Left lung (tissue), 10 donors: Measurements from ENCODE around the gene LAMA4. TPM values are rescaled to one million over a fixed set of nuclear protein-coding genes. Genes with fewer than 3 reads are reported as not detected.

Experiments used
- ATAC-seq: fragments of 200-7000 bp; cut with Tn5 transposase; one replicate; pipeline ENCODE4 v1.9.1; 2020; ENCODE audit warnings: moderate library complexity
- DNase-seq, 4 donors: peaks; one replicate each; pipeline ENCODE4 v3.0.0-alpha.2; 2013 to 2020
- H3K27ac ChIP-seq, 2 donors: fragments of 200-600 bp; sonication (generic) in 1 of 2; one replicate each; pipeline versions ENCODE4 v1.5.0 to v1.8.0; 2020 to 2021
- H3K27me3 ChIP-seq, 2 donors: fragments of 200-600 bp; sonication (generic) in 1 of 2; one replicate each; pipeline versions ENCODE4 v1.5.0 to v1.8.0; 2020 to 2021
- H3K36me3 ChIP-seq, 2 donors: fragments of 200-600 bp; sonication (generic) in 1 of 2; one replicate each; pipeline versions ENCODE4 v1.5.0 to v1.8.0; 2020 to 2021
- H3K4me1 ChIP-seq, 2 donors: fragments of 200-600 bp; one replicate each; pipeline ENCODE4 v1.8.0; 2021
- H3K4me3 ChIP-seq, 2 donors: fragments of 200-600 bp; sonication (generic) in 1 of 2; one replicate each; pipeline versions ENCODE4 v1.5.0 to v1.8.0; 2020 to 2021; ENCODE audit warnings: mild to moderate bottlenecking in 1 of 2
- H3K9me3 ChIP-seq, 2 donors: fragments of 200-600 bp; sonication (generic) in 1 of 2; one replicate each; pipeline versions ENCODE4 v1.5.0 to v1.8.0; 2020 to 2021
- intact Hi-C, 2 donors: fragments of 100-400 bp; cut with DNase I; formaldehyde crosslinking; loops; one replicate each; pipeline versions ENCODE4 v1.11.2 to v1.14.2; 2022
- polyA plus RNA-seq, 6 donors: library from polyadenylated mRNA; unstranded; fragments of 120-200 nt; gene quantifications; one replicate each; pipeline ENCODE4 v1.2.1, GENCODE V29; 2013; ENCODE audit not compliant: insufficient read length in 6 of 6
- total RNA-seq, 2 donors: library from RNA; stranded (reverse); fragmentation: NEBNext Ultra II Directional; extraction: Animal tissue kit (Norgen Biotek cat#: 25700); gene quantifications; one replicate each; pipeline ENCODE4 v1.2.1, GENCODE V29; 2021
- TF ChIP-seq, protein P1 (sequence below), 2 donors: fragments of 200-600 bp; sonication (generic) in 1 of 2; IDR thresholded peaks; one replicate each; pipeline versions ENCODE4 v1.5.0 to v1.8.0; 2021; ENCODE audit warnings: antibody characterized with exemption in 2 of 2
- donor health status: DM: no; HTN: yes; CAD: no.
- donor health status: DM: no; HTN: no; CAD: no.

The LAMA4 gene
- total and polyA plus RNA-seq, 8 donors: 87.5 to 258 (median 216) TPM

DNA sequence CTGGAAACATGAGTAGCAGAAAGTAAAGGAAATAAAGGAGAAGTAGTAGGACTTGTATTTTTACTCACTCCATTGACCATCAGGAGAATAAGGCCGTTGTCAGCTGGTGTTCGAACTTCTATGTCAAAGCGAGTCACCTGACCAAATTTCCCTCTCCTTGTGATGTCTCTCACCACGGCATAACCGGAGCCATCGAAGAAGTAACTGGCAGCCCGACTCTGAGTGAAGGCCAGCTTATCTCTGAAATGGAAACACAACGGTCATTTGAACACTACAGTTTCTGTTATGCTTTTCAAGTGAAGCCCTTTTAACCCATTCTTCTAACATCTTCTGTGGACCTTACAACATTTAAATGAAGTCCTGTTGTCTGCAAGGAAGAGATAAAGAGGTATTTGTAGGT, 115.3 kb downstream of the LAMA4 start:
- peaks cover 0 to 7% of the 10 kb centered on the region in 2 donors for H3K36me3 ChIP-seq
- TF ChIP-seq, protein P1, sequence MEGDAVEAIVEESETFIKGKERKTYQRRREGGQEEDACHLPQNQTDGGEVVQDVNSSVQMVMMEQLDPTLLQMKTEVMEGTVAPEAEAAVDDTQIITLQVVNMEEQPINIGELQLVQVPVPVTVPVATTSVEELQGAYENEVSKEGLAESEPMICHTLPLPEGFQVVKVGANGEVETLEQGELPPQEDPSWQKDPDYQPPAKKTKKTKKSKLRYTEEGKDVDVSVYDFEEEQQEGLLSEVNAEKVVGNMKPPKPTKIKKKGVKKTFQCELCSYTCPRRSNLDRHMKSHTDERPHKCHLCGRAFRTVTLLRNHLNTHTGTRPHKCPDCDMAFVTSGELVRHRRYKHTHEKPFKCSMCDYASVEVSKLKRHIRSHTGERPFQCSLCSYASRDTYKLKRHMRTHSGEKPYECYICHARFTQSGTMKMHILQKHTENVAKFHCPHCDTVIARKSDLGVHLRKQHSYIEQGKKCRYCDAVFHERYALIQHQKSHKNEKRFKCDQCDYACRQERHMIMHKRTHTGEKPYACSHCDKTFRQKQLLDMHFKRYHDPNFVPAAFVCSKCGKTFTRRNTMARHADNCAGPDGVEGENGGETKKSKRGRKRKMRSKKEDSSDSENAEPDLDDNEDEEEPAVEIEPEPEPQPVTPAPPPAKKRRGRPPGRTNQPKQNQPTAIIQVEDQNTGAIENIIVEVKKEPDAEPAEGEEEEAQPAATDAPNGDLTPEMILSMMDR (IDR thresholded peaks at IDR 0.05): no peak
- intact Hi-C loops: no loop called here
- H3K9me3 ChIP-seq: no peaks in the 10 kb centered on the region
- ATAC-seq (no peak), DNase-seq (no peak)
- H3K4me1 ChIP-seq: no peaks in the 10 kb centered on the region
- no peaks in the 10 kb centered on the region for H3K27me3 ChIP-seq
- H3K27ac ChIP-seq: no peak overlapping the region
- H3K4me3 ChIP-seq: no peak overlapping the region

DNA sequence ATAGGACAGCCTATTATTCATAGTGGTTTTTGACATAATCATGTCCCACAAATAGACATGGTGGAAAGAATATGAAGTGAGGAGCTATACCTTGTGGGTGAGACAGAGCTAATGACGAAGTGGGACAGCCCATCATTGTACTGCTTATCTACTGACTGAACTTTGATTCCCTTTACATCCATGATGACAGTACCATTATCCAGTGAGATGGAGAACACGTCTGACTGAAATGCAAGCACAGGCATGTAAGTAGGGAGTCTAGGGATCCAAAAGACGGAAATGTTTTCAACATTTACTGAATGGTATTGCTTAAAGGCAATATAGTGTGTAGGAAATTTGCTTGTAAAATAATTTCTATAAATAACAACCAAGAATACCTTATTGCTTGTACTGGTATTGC, 123.5 kb downstream of the LAMA4 start:
- no peak for ATAC-seq
- no peaks in the 10 kb centered on the region for H3K4me1 ChIP-seq
- peaks cover 0 to 4% of the 10 kb centered on the region in 2 donors for H3K36me3 ChIP-seq
- H3K27me3 ChIP-seq: no peaks in the 10 kb centered on the region
- intact Hi-C loops: no loop called here
- no peak overlapping the region for H3K4me3 ChIP-seq
- DNase-seq: no peak
- H3K9me3 ChIP-seq: no peaks in the 10 kb centered on the region
- TF ChIP-seq, protein P1 (IDR thresholded peaks at IDR 0.05): no peak
- no peak overlapping the region for H3K27ac ChIP-seq

DNA sequence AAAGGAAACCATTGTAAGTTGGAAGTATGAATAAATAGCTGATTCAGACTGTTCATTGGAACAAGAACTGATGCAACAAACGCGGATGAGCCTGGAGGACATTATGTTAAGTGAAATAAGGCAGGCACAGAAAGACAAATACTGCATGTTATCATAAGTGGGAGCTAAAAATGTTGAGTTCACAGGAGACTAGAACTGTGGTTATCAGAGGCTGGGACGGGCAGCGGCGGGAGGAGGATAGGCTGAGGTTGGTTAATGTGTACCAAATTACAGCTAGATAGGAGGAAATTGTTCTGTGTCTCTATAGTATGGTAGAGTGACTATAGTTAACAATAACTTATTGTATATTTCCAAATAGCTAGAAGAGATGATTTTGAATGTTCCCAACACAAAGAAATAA, 126.2 kb downstream of the LAMA4 start:
- intact Hi-C loops: no loop called here
- Histone ChIP-seq H3K27me3 (no peaks in the 10 kb centered on the region), H3K27ac (no peak overlapping the region), H3K4me3 (no peak overlapping the region), H3K36me3 (peaks cover 0 to 8% of the 10 kb centered on the region in 2 donors), H3K4me1 (peaks cover 0 to 1% of the 10 kb centered on the region in 2 donors), H3K9me3 (no peaks in the 10 kb centered on the region)
- TF ChIP-seq, protein P1 (IDR thresholded peaks at IDR 0.05): no peak
- ATAC-seq (no peak), DNase-seq (no peak)

DNA sequence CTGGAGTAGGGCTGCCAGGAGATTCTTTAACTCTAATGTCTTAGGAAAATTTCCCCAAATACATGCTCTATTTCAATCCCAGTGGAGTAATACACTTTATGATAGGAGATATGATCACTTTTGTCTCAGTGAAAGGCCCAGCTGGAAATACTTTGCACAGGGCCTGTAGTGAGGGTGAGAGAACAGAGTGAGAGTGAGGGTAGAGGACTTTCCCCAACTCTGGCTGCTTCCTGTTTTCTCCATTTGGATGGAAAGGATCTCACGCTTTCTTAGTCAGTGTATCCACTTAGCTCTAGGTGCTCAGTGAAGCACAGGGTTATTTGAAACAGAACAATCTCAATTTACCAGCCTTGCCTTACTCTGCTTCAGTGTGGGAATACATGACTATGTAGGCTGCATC, 130.4 kb downstream of the LAMA4 start:
- TF ChIP-seq, protein P1 (IDR thresholded peaks at IDR 0.05): no peak
- Histone ChIP-seq H3K9me3 (no peaks in the 10 kb centered on the region), H3K27me3 (no peaks in the 10 kb centered on the region), H3K4me1 (peaks cover 0 to 5% of the 10 kb centered on the region in 2 donors), H3K4me3 (no peak overlapping the region), H3K36me3 (peaks cover 0 to 14% of the 10 kb centered on the region in 2 donors), H3K27ac (no peak overlapping the region)
- ATAC-seq: no peak
- DNase-seq: no peak
- intact Hi-C loops: no loop called here

DNA sequence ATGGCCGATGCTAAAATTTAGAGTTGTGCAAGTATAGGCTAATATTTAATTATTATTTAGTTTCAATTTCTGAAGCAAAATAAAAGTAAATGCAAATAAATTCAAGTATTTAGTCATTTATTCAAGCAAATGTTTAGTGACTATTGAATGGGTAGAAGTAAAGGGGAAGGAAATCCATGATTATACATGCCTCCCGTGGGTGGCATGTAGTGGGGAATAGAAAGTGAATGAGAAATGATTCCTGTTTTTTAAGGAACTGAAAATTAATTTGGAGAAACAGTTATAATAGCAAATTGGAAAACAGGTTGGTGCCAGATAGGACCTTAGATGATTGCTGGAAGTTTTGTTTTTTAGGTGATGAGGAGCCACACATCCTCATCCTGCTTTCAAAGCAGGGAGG, 131.6 kb downstream of the LAMA4 start:
- peaks cover 0 to 5% of the 10 kb centered on the region in 2 donors for H3K4me1 ChIP-seq
- intact Hi-C loops: no loop called here
- H3K36me3 ChIP-seq: peaks cover 0 to 15% of the 10 kb centered on the region in 2 donors
- H3K4me3 ChIP-seq: no peak overlapping the region
- no peak overlapping the region for H3K27ac ChIP-seq
- H3K27me3 ChIP-seq: no peaks in the 10 kb centered on the region
- TF ChIP-seq, protein P1 (IDR thresholded peaks at IDR 0.05): no peak
- DNase-seq: no peak
- no peak for ATAC-seq
- no peaks in the 10 kb centered on the region for H3K9me3 ChIP-seq
